HepG2 (cell line): Measurements from ENCODE around the gene FAM222A. TPM values are rescaled to one million over a fixed set of nuclear protein-coding genes. Genes with fewer than 3 reads are reported as not detected.

ENCODE experiments used
- AGO1 ChIP-seq: fragments of 200-400 bp; formaldehyde crosslinking; IDR thresholded peaks from 2 replicates; pipeline ENCODE4 v1.6.1; 2017; ENCODE audit warnings: mild to moderate bottlenecking, low read depth, low read length, moderate library complexity; ENCODE audit not compliant: poor library complexity, severe bottlenecking
- BCL6 ChIP-seq: IDR thresholded peaks from 2 replicates; pipeline ENCODE4 v1.6.1; 2016; ENCODE audit warnings: missing genetic modification reagents, missing compliant biosample characterization
- CBX1 ChIP-seq: IDR thresholded peaks from one replicate; pipeline ENCODE4 v1.6.1; 2016; ENCODE audit warnings: antibody characterized with exemption, low read depth
- CENPX ChIP-seq: sonication (generic); formaldehyde crosslinking; IDR thresholded peaks from 2 replicates; pipeline ENCODE4 v1.9.0; 2021; ENCODE audit warnings: mild to moderate bottlenecking, missing genetic modification reagents, moderate library complexity
- EP300 ChIP-seq, 3 experiments: sonication (generic) in 1 of 3; formaldehyde crosslinking in 1 of 3; IDR thresholded peaks; 2 replicates each; pipeline versions ENCODE4 v1.5.1 to v1.6.1; 2011 to 2020; ENCODE audit warnings: low read depth in 2 of 3, low read length in 2 of 3, borderline replicate concordance in 1 of 3, improper control_type of control experiment in 1 of 3, mild to moderate bottlenecking in 1 of 3, missing genetic modification reagents in 1 of 3, moderate library complexity in 1 of 3
- FOXM1 ChIP-seq: sonication (generic); formaldehyde crosslinking; IDR thresholded peaks from 2 replicates; pipeline ENCODE4 v1.5.0; 2020; ENCODE audit warnings: missing genetic modification reagents
- GATAD2A ChIP-seq: IDR thresholded peaks from 2 replicates; pipeline ENCODE4 v1.6.1; 2016
- HMG20A ChIP-seq: IDR thresholded peaks from 2 replicates; pipeline ENCODE4 v1.6.1; 2016; ENCODE audit warnings: borderline replicate concordance
- IRX3 ChIP-seq: sonication (generic); formaldehyde crosslinking; IDR thresholded peaks from 2 replicates; pipeline ENCODE4 v1.8.1; 2023; ENCODE audit warnings: mild to moderate bottlenecking, low read depth, missing genetic modification reagents, borderline replicate concordance
- ISL2 ChIP-seq: sonication (generic); formaldehyde crosslinking; IDR thresholded peaks from 2 replicates; pipeline ENCODE4 v1.5.0; 2020; ENCODE audit warnings: missing genetic modification reagents
- ISX ChIP-seq: sonication (generic); formaldehyde crosslinking; conservative IDR thresholded peaks from 2 replicates; pipeline ENCODE4 v1.5.0; 2020; ENCODE audit warnings: missing genetic modification reagents
- MLLT10 ChIP-seq: sonication (generic); formaldehyde crosslinking; IDR thresholded peaks from 2 replicates; pipeline ENCODE4 v1.4.0; 2020; ENCODE audit warnings: missing genetic modification reagents
- MTA1 ChIP-seq: sonication (generic); formaldehyde crosslinking; IDR thresholded peaks from 2 replicates; pipeline ENCODE4 v1.4.0; 2020; ENCODE audit warnings: missing genetic modification reagents, mild to moderate bottlenecking, borderline replicate concordance
- NCOA2 ChIP-seq: sonication (generic); formaldehyde crosslinking; IDR thresholded peaks from 2 replicates; pipeline ENCODE4 v1.8.0; 2022; ENCODE audit warnings: inconsistent platforms
- NR2F6 ChIP-seq, 2 experiments: IDR thresholded peaks; 2 replicates each; pipeline ENCODE4 v1.6.1; 2016; ENCODE audit warnings: antibody characterized with exemption in 1 of 2, mild to moderate bottlenecking in 1 of 2
- REPIN1 ChIP-seq: sonication (generic); formaldehyde crosslinking; IDR thresholded peaks from 2 replicates; pipeline ENCODE4 v1.8.0; 2022; ENCODE audit warnings: missing genetic modification reagents, low read depth, mild to moderate bottlenecking, borderline replicate concordance
- RXRA ChIP-seq: sonication (generic); formaldehyde crosslinking; IDR thresholded peaks from 2 replicates; pipeline ENCODE4 v1.5.1; 2020; ENCODE audit warnings: missing genetic modification reagents
- TBX2 ChIP-seq: sonication (generic); formaldehyde crosslinking; IDR thresholded peaks from 2 replicates; pipeline ENCODE4 v1.5.0; 2020; ENCODE audit warnings: missing genetic modification reagents, mild to moderate bottlenecking, borderline replicate concordance
- TBX3 ChIP-seq: fragments of 450-650 bp; IDR thresholded peaks from 2 replicates; pipeline ENCODE4 v1.6.1; 2017; ENCODE audit warnings: antibody characterized with exemption, mild to moderate bottlenecking, inconsistent platforms, borderline replicate concordance
- XBP1 ChIP-seq: sonication (generic); formaldehyde crosslinking; IDR thresholded peaks from 2 replicates; pipeline ENCODE4 v1.5.0; 2020; ENCODE audit warnings: missing genetic modification reagents
- ZBTB7B ChIP-seq: sonication (generic); formaldehyde crosslinking; IDR thresholded peaks from 2 replicates; pipeline ENCODE4 v1.4.0; 2020; ENCODE audit warnings: missing genetic modification reagents
- ZNF607 ChIP-seq: sonication (generic); formaldehyde crosslinking; IDR thresholded peaks from 2 replicates; pipeline ENCODE4 v1.5.1; 2020; ENCODE audit warnings: missing genetic modification reagents, mild to moderate bottlenecking, borderline replicate concordance
- polyA plus RNA-seq, 8 experiments: library from polyadenylated mRNA; depleted of rRNA in 3 of 8; stranded (reverse) in 7 of 8; unstranded in 1 of 8; fragments of >200 nt; fragmentation: Illumina TruSeq in 4 of 8; extraction: Trizol in 4 of 8; gene quantifications; 2 replicates each; pipeline versions ENCODE4 v1.2.1 to v1.2.3, GENCODE V29; 2011 to 2016; ENCODE audit warnings: low read depth in 4 of 8, missing spikeins in 1 of 8, mixed read lengths in 1 of 8; ENCODE audit not compliant: insufficient read depth in 1 of 8
- total RNA-seq, 5 experiments: library from RNA; depleted of rRNA; stranded (reverse); fragments of >200 nt; fragmentation: Illumina TruSeq; extraction: Trizol; gene quantifications; 2 replicates each; pipeline ENCODE4 v1.2.3, GENCODE V29; 2016; ENCODE audit warnings: low read depth in 1 of 5
- TF ChIP-seq, protein P1 (sequence below): sonication (generic); formaldehyde crosslinking; IDR thresholded peaks from 2 replicates; pipeline ENCODE4 v1.5.0; 2020; ENCODE audit warnings: missing genetic modification reagents
- TF ChIP-seq, protein P2 (sequence below): sonication (generic); formaldehyde crosslinking; IDR thresholded peaks from 2 replicates; pipeline ENCODE4 v1.4.0; 2020; ENCODE audit warnings: mild to moderate bottlenecking, missing genetic modification reagents, borderline replicate concordance

Gene FAM222A
- total and polyA plus RNA-seq, 2 of the 13 experiments (the other 11 are each of a cell fraction or from before 2014, with no cell fraction given), result 2.7 to 9.6 TPM

DNA sequence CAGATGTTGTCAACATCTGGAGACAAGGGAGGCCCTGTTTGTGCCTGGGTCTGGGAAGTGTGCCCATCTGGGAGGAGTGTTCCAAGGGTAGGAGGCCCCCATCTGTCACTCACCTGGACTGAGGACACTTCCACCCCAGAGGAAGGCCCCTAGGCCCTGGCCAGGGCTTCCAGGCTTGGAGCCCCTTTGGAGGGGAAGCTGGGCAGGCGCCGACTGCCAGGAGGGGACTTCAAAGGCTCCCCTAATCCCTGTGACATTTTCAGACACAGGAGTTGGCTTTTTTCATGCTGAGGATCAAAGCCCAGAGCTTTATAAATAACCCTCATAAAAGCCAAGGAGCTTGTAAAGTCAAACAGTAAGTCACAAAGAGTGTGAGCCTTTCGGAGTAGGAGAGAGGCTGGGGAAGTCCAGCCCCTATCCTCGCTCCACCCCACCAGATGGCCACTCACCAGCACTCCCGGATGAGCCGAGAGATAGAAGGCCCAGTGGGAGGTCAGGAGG, 17.6 kb upstream of the FAM222A start (continued):
- TF ChIP-seq RXRA (peak; percentile 40; the same call in 1 of the 2 replicates), BCL6 (CRISPR knock-in tag) (peak; percentile 53; the same call in 1 of the 2 replicates), EP300 (IDR thresholded peaks at IDR 0.05; ENCODE audit: low read depth in 2 of 2, low read length in 2 of 2) (peak in 1 of 2 experiments; percentile 78; a peak in 2 of 4 replicates), EP300 (CRISPR knock-in tag; IDR thresholded peaks at IDR 0.05; ENCODE audit: borderline replicate concordance) (peak; percentile 33; the same call in 1 of the 2 replicates), MTA1 (CRISPR knock-in tag) (peak; percentile 30; the same call in 1 of the 2 replicates), ZBTB7B (CRISPR knock-in tag) (0 out of 2 replicates have a peak, but pooled peaks have one; percentile 41), IRX3 (CRISPR knock-in tag) (no peak), FOXM1 (no peak), ZNF607 (no peak), AGO1 (no peak), TBX3 (0 out of 2 replicates have a peak, but pooled peaks have one; percentile 15), ISL2 (CRISPR knock-in tag) (peak; percentile 60; the same call in 1 of the 2 replicates), GATAD2A (CRISPR knock-in tag) (peak; percentile 10; the same call in 1 of the 2 replicates), CBX1 (no peak), MLLT10 (CRISPR knock-in tag) (no peak), XBP1 (CRISPR knock-in tag) (no peak), NR2F6 (IDR thresholded peaks at IDR 0.05) (peak; percentile 41), NR2F6 (CRISPR knock-in tag; IDR thresholded peaks at IDR 0.05) (no peak; the same call in 1 of the 2 replicates), ISX (CRISPR knock-in tag) (no peak), TBX2 (peak; percentile 68; the same call in 1 of the 2 replicates), REPIN1 (no peak), HMG20A (CRISPR knock-in tag) (peak; percentile 46; the same call in 1 of the 2 replicates), NCOA2 (CRISPR knock-in tag) (peak; percentile 66), CENPX (CRISPR knock-in tag) (no peak)
- TF ChIP-seq, protein P1, sequence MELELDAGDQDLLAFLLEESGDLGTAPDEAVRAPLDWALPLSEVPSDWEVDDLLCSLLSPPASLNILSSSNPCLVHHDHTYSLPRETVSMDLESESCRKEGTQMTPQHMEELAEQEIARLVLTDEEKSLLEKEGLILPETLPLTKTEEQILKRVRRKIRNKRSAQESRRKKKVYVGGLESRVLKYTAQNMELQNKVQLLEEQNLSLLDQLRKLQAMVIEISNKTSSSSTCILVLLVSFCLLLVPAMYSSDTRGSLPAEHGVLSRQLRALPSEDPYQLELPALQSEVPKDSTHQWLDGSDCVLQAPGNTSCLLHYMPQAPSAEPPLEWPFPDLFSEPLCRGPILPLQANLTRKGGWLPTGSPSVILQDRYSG, result no peak
- TF ChIP-seq, protein P2, sequence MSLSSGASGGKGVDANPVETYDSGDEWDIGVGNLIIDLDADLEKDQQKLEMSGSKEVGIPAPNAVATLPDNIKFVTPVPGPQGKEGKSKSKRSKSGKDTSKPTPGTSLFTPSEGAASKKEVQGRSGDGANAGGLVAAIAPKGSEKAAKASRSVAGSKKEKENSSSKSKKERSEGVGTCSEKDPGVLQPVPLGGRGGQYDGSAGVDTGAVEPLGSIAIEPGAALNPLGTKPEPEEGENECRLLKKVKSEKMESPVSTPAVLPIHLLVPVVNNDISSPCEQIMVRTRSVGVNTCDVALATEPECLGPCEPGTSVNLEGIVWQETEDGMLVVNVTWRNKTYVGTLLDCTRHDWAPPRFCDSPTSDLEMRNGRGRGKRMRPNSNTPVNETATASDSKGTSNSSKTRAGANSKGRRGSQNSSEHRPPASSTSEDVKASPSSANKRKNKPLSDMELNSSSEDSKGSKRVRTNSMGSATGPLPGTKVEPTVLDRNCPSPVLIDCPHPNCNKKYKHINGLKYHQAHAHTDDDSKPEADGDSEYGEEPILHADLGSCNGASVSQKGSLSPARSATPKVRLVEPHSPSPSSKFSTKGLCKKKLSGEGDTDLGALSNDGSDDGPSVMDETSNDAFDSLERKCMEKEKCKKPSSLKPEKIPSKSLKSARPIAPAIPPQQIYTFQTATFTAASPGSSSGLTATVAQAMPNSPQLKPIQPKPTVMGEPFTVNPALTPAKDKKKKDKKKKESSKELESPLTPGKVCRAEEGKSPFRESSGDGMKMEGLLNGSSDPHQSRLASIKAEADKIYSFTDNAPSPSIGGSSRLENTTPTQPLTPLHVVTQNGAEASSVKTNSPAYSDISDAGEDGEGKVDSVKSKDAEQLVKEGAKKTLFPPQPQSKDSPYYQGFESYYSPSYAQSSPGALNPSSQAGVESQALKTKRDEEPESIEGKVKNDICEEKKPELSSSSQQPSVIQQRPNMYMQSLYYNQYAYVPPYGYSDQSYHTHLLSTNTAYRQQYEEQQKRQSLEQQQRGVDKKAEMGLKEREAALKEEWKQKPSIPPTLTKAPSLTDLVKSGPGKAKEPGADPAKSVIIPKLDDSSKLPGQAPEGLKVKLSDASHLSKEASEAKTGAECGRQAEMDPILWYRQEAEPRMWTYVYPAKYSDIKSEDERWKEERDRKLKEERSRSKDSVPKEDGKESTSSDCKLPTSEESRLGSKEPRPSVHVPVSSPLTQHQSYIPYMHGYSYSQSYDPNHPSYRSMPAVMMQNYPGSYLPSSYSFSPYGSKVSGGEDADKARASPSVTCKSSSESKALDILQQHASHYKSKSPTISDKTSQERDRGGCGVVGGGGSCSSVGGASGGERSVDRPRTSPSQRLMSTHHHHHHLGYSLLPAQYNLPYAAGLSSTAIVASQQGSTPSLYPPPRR (CRISPR knock-in tag), result peak; percentile 75
